Fibroblast of the aortic adventitia (primary cell): ENCODE data around the gene FXYD1. TPM values are rescaled to one million over a fixed set of nuclear protein-coding genes. Genes with fewer than 3 reads are reported as not detected.
"Not testable (repeated sequence)": the region's sequence is repeated elsewhere in the genome, so short reads cannot be mapped to it uniquely, and the experiment has no call there.

Source experiments
- DNase-seq: peaks from one replicate; pipeline ENCODE4 v3.0.0-alpha.2; 2010; ENCODE audit warnings: low read depth
- H3K4me3 ChIP-seq: 2 replicates; pipeline ENCODE4 v1.5.1; 2011; ENCODE audit warnings: low read depth, mild to moderate bottlenecking, control low read depth, low read length, moderate library complexity
- CTCF ChIP-seq: IDR thresholded peaks from 2 replicates; pipeline ENCODE4 v1.5.1; 2011; ENCODE audit warnings: mild to moderate bottlenecking, low read length, control low read depth, inconsistent platforms; ENCODE audit not compliant: insufficient read depth
- total RNA-seq: library from RNA; depleted of rRNA; stranded (reverse); fragments of >200 nt; gene quantifications from 2 replicates; pipeline ENCODE4 v1.2.3, GENCODE V29; 2012; ENCODE audit warnings: low replicate concordance

Gene FXYD1
- total RNA-seq, 1 donor = 6.5 TPM

GRCh38 chr19:35144259-35144599, 5.6 kb downstream of the FXYD1 start:
- DNase-seq = no peak
- H3K4me3 ChIP-seq = no peak overlapping the region
- no peak for TF ChIP-seq CTCF

- H3K4me3 ChIP-seq = no peak overlapping the region
- DNase-seq = no peak
- TF ChIP-seq CTCF = no peak
Observed at GRCh38 chr19:35144600-35145436, 6.2 kb downstream of the FXYD1 start.

GRCh38 chr19:35146746-35147459, 8.3 kb downstream of the FXYD1 start:
- DNase-seq = no peak
- H3K4me3 ChIP-seq = no peak overlapping the region
- no peak for TF ChIP-seq CTCF

- no peak overlapping the region for H3K4me3 ChIP-seq
- TF ChIP-seq CTCF = no peak
- no peak for DNase-seq
Observed at GRCh38 chr19:35149463-35149862, 10.8 kb downstream of the FXYD1 start.

GRCh38 chr19:35150445-35150844, 11.8 kb downstream of the FXYD1 start:
- no peak for DNase-seq
- TF ChIP-seq CTCF = no peak
- H3K4me3 ChIP-seq = no peak overlapping the region

GRCh38 chr19:35151273-35152065, 12.8 kb downstream of the FXYD1 start:
- no peak for DNase-seq
- TF ChIP-seq CTCF = no peak
- H3K4me3 ChIP-seq = no peak overlapping the region

GRCh38 chr19:35153129-35153522, 14.5 kb downstream of the FXYD1 start:
- DNase-seq, H3K4me3 ChIP-seq: not testable (repeated sequence)
